Natural killer cell (primary cell): Measurements from ENCODE around the gene PES1. TPM values are rescaled to one million over a fixed set of nuclear protein-coding genes. Genes with fewer than 3 reads are reported as not detected.
"Not testable (repeated sequence)": the region's sequence is repeated elsewhere in the genome, so short reads cannot be mapped to it uniquely, and the experiment has no call there.

Experiments used
- ATAC-seq, 3 donors: fragments of 150-1000 bp in 2 of 3; fragments of 200-7000 bp in 1 of 3; cut with Tn5 transposase; 1 replicate in 1 of 3; 2 replicates in 2 of 3; pipeline ENCODE4 v1.10.0; 2021; ENCODE audit warnings: mild to moderate bottlenecking in 2 of 3, moderate library complexity in 2 of 3
- DNase-seq, 2 donors: peaks; one replicate each; pipeline versions ENCODE4 v3.0.0 to v3.0.0-alpha.2; 2013 to 2021; ENCODE audit warnings: mixed read lengths in 1 of 2
- H3K27ac ChIP-seq: one replicate; pipeline ENCODE4 v1.5.1; 2013; ENCODE audit warnings: mild to moderate bottlenecking, low read length
- H3K27me3 ChIP-seq: one replicate; pipeline ENCODE4 v1.6.1; 2013; ENCODE audit warnings: low read length; ENCODE audit not compliant: control insufficient read depth, insufficient read depth
- H3K36me3 ChIP-seq: one replicate; pipeline ENCODE4 v1.6.1; 2013; ENCODE audit warnings: low read length; ENCODE audit not compliant: control insufficient read depth, insufficient read depth
- H3K4me1 ChIP-seq: one replicate; pipeline ENCODE4 v1.6.1; 2013; ENCODE audit warnings: low read length; ENCODE audit not compliant: control insufficient read depth, insufficient read depth
- H3K4me3 ChIP-seq: one replicate; pipeline ENCODE4 v1.5.1; 2013; ENCODE audit warnings: low read length
- H3K9me3 ChIP-seq: one replicate; pipeline ENCODE4 v1.6.1; 2013; ENCODE audit warnings: low read length; ENCODE audit not compliant: control insufficient read depth, insufficient read depth
- H3K27ac Mint-ChIP-seq, 2 donors: one replicate each; pipeline ENCODE4 v1.8.0; 2022; ENCODE audit warnings: mild to moderate bottlenecking in 2 of 2, mixed read lengths in 2 of 2, moderate library complexity in 1 of 2
- H3K27me3 Mint-ChIP-seq, 2 donors: one replicate each; pipeline ENCODE4 v1.8.0; 2022; ENCODE audit warnings: low read depth in 2 of 2, mixed read lengths in 2 of 2
- H3K36me3 Mint-ChIP-seq: one replicate; pipeline ENCODE4 v1.8.0; 2022; ENCODE audit warnings: mixed read lengths
- H3K4me1 Mint-ChIP-seq, 2 donors: one replicate each; pipeline ENCODE4 v1.8.0; 2022; ENCODE audit warnings: mixed read lengths in 2 of 2
- H3K4me3 Mint-ChIP-seq: one replicate; pipeline ENCODE4 v1.8.0; 2022; ENCODE audit warnings: mild to moderate bottlenecking, moderate library complexity, mixed read lengths
- H3K9me3 Mint-ChIP-seq, 2 donors: one replicate each; pipeline ENCODE4 v1.8.0; 2022; ENCODE audit warnings: mixed read lengths in 2 of 2
- CTCF ChIP-seq: fragments of 200-600 bp; IDR thresholded peaks from one replicate; pipeline ENCODE4 v1.8.0; 2022; ENCODE audit warnings: antibody characterized with exemption
- WGBS: methylation state at CpG from one replicate; pipeline ENCODE4 v1.1.7; 2013; ENCODE audit warnings: missing lambda C conversion rate; ENCODE audit not compliant: insufficient coverage; 5-methylcytosine and 5-hydroxymethylcytosine counted together
- intact Hi-C: fragments of 100-400 bp; cut with micrococcal nuclease; formaldehyde crosslinking; loops from one replicate; pipeline ENCODE4 v1.14.2; 2022
- total RNA-seq, 4 donors: library from RNA; stranded (reverse); fragments of 120-200 nt in 1 of 4; gene quantifications; one replicate each; pipeline versions ENCODE4 v1.2.3 to v1.2.4, GENCODE V29; 2013 to 2022

Gene PES1
- total RNA-seq, 3 donors from 2014 or later (not counting 1 experiment from before 2014, with no cell fraction given), result 30.9 to 39.7 (median 34.9) TPM

GRCh38 chr22:30553971-30554370 is 37.7 kb downstream of the PES1 start:
- Histone ChIP-seq H3K27me3 (no peaks in the 10 kb centered on the region), H3K4me3 (no peak overlapping the region)

GRCh38 chr22:30552719-30553118 is 39.0 kb downstream of the PES1 start:
- H3K4me1 ChIP-seq, result no peaks in the 10 kb centered on the region
- H3K9me3 Mint-ChIP-seq, result no peaks in the 10 kb centered on the region
- intact Hi-C loops, result no loop called here
- no peak overlapping the region for H3K27ac ChIP-seq
- no peaks in the 10 kb centered on the region for H3K4me1 Mint-ChIP-seq
- WGBS, result no CpG with 5 or more reads among the region's 1 CpG
- no peaks in the 10 kb centered on the region for H3K27me3 ChIP-seq
- H3K36me3 ChIP-seq, result no peaks in the 10 kb centered on the region
- DNase-seq (no peak), ATAC-seq (no peak)
- H3K36me3 Mint-ChIP-seq, result no peaks in the 10 kb centered on the region
- no peak for TF ChIP-seq CTCF
- H3K4me3 Mint-ChIP-seq, result no peak overlapping the region
- no peak overlapping the region for H3K27ac Mint-ChIP-seq
- H3K27me3 Mint-ChIP-seq, result no peaks in the 10 kb centered on the region
- no peak overlapping the region for H3K4me3 ChIP-seq
- no peaks in the 10 kb centered on the region for H3K9me3 ChIP-seq

More at GRCh38 chr22:30553971-30554370, 37.7 kb downstream of the PES1 start:
- DNase-seq (no peak), ATAC-seq (no peak)
- Mint-ChIP-seq H3K27me3 (no peaks in the 10 kb centered on the region), H3K4me3 (no peak overlapping the region), H3K27ac (no peak overlapping the region), H3K9me3 (no peaks in the 10 kb centered on the region), H3K4me1 (no peaks in the 10 kb centered on the region), H3K36me3 (no peaks in the 10 kb centered on the region)
- intact Hi-C loops, result no loop called here
- no peak overlapping the region for H3K27ac ChIP-seq
- H3K36me3 ChIP-seq, result no peaks in the 10 kb centered on the region
- H3K4me1 ChIP-seq, result no peaks in the 10 kb centered on the region
- H3K9me3 ChIP-seq, result no peaks in the 10 kb centered on the region
- WGBS, result 68% methylated on average over 3 of the region's 7 CpGs
- TF ChIP-seq CTCF, result no peak

- H3K4me3 Mint-ChIP-seq, ATAC-seq, H3K9me3 Mint-ChIP-seq, H3K9me3 ChIP-seq, H3K27me3 Mint-ChIP-seq, DNase-seq, H3K27ac ChIP-seq, H3K4me1 ChIP-seq, H3K27me3 ChIP-seq, H3K4me1 Mint-ChIP-seq, H3K27ac Mint-ChIP-seq, H3K36me3 Mint-ChIP-seq, intact Hi-C loops, H3K36me3 ChIP-seq, H3K4me3 ChIP-seq: not testable (repeated sequence)
- 92% methylated on average over 3 of the region's 3 CpGs for WGBS
Observed at GRCh38 chr22:30551813-30552212, 39.9 kb downstream of the PES1 start.

- TF ChIP-seq CTCF, result no peak
- peaks cover 10% of the 10 kb centered on the region for H3K27me3 ChIP-seq
Observed at GRCh38 chr22:30547188-30547587, 44.5 kb downstream of the PES1 start.

More at GRCh38 chr22:30547188-30547587, 44.5 kb downstream of the PES1 start:
- H3K27ac ChIP-seq, result no peak overlapping the region
- no peaks in the 10 kb centered on the region for H3K9me3 Mint-ChIP-seq
- ATAC-seq (no peak), DNase-seq (no peak)
- no peaks in the 10 kb centered on the region for H3K4me1 Mint-ChIP-seq
- no peaks in the 10 kb centered on the region for H3K9me3 ChIP-seq
- H3K4me3 ChIP-seq, result no peak overlapping the region
- H3K27me3 Mint-ChIP-seq, result peaks cover 11 to 21% of the 10 kb centered on the region in 2 donors
- H3K4me3 Mint-ChIP-seq, result no peak overlapping the region
- H3K36me3 ChIP-seq, result no peaks in the 10 kb centered on the region
- H3K36me3 Mint-ChIP-seq, result no peaks in the 10 kb centered on the region
- intact Hi-C loops, result no loop called here
- 90% methylated on average over 4 of the region's 4 CpGs for WGBS
- H3K4me1 ChIP-seq, result peaks cover 7% of the 10 kb centered on the region
- no peak overlapping the region for H3K27ac Mint-ChIP-seq
